ENCODE data around the gene RTP5. TPM values are rescaled to one million over a fixed set of nuclear protein-coding genes. Genes with fewer than 3 reads are reported as not detected.
"Not testable (repeated sequence)": the region's sequence is repeated elsewhere in the genome, so short reads cannot be mapped to it uniquely, and the experiment has no call there.

RTP5 gene
- total RNA-seq, 1 donor from 2014 or later, result 0.08 TPM

GRCh38 chr2:241907831-241908230 lies 38.3 kb downstream of the RTP5 start:
- intact Hi-C loops (cut with DNase I); DNase-seq (ENCODE audit: low spot score): not testable (repeated sequence)

GRCh38 chr2:241908686-241909420 lies 39.3 kb downstream of the RTP5 start:
- no peak for DNase-seq (ENCODE audit: low spot score)
- intact Hi-C loops (cut with DNase I), result no loop called here

GRCh38 chr2:241909769-241910168 lies 40.2 kb downstream of the RTP5 start:
- intact Hi-C loops (cut with DNase I), result no loop called here
- peak; percentile 39 for DNase-seq (ENCODE audit: low spot score)

- peak; percentile 39 for DNase-seq (ENCODE audit: low spot score)
- intact Hi-C loops (cut with DNase I), result no loop called here
Measured at GRCh38 chr2:241910604-241911520, 41.3 kb downstream of the RTP5 start.

- intact Hi-C loops (cut with DNase I), result no loop called here
- peak; percentile 7 for DNase-seq (ENCODE audit: low spot score)
Measured at GRCh38 chr2:241911551-241911950, 42.0 kb downstream of the RTP5 start.

- intact Hi-C loops (cut with DNase I), result no loop called here
- DNase-seq (ENCODE audit: low spot score), result peak; percentile 10
Measured at GRCh38 chr2:241912021-241912555, 42.6 kb downstream of the RTP5 start.

- intact Hi-C loops (cut with DNase I), result no loop called here
- DNase-seq (ENCODE audit: low spot score), result peak; percentile 49
Measured at GRCh38 chr2:241913703-241914102, 44.2 kb downstream of the RTP5 start.

- peak; percentile 69 for DNase-seq (ENCODE audit: low spot score)
- intact Hi-C loops (cut with DNase I), result no loop called here
Measured at GRCh38 chr2:241914542-241914941, 45.0 kb downstream of the RTP5 start.

GRCh38 chr2:241921631-241922030 lies 52.1 kb downstream of the RTP5 start:
- intact Hi-C loops (cut with DNase I); DNase-seq (ENCODE audit: low spot score): not testable (repeated sequence)

GRCh38 chr2:241922411-241922810 lies 52.9 kb downstream of the RTP5 start:
- no peak for DNase-seq (ENCODE audit: low spot score)
- intact Hi-C loops (cut with DNase I), result no loop called here

GRCh38 chr2:241922816-241923601 lies 53.5 kb downstream of the RTP5 start:
- DNase-seq (ENCODE audit: low spot score); intact Hi-C loops (cut with DNase I): not testable (repeated sequence)

Other genes starting within 250 kb of the RTP5 start
- gene THAP4, start 232.6 kb upstream of the RTP5 start, total RNA-seq, result 73.2 TPM
- gene ATG4B, start 232.0 kb upstream of the RTP5 start, total RNA-seq, result 46.4 TPM
- gene DTYMK, start 182.9 kb upstream of the RTP5 start, total RNA-seq, result 10.5 TPM
- 14.9 TPM for gene ING5, start 167.7 kb upstream of the RTP5 start, total RNA-seq
- gene D2HGDH, start 135.1 kb upstream of the RTP5 start, total RNA-seq, result 15.7 TPM
- not detected for gene GAL3ST2, start 92.9 kb upstream of the RTP5 start, total RNA-seq
- not detected for gene NEU4, start 60.5 kb upstream of the RTP5 start, total RNA-seq
- gene PDCD1, start 10.8 kb upstream of the RTP5 start, total RNA-seq, result 2.0 TPM